ENCODE results near the gene OGDH.
A peak's percentile ranks its signal among the peaks of the same experiment; 100 is the strongest.
"Not testable (repeated sequence)": the region's sequence is repeated elsewhere in the genome, so short reads cannot be mapped to it uniquely, and the experiment has no call there.

Gene OGDH

DNA sequence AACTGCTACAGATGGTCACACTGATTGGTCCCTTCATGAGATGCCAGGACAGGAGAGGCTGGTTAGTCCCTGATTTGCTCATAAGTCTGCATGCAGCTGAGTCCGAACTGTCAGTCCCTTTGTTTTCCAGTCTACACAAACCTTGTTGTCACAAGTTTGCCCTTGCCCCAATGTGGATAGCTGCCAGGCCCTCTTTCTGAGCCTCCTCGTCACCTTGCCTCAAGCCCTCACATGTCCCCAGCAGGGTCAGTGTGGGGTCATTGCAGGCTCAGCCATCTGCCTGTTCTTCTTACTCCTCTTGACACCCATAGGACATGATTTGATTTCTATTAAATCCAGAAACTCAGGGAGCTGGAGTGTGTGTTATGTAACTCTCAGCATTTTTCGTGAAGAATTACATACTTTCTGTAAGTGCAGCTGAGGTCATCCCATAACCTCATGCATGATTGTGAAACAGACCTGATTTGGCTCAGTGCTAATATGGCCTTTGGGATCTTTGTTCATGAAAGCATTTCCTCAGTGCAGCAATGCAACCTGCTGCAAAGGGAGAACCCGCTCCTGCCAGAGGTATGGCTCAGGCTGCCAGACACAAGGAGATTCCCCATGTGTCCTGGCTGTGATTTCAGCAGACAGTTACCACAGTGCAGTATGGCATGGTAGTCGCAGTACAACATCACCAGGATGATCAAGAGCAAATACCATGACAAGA is 72.2 kb downstream of the OGDH start:
- DNase-seq: peak; percentile 86

DNA sequence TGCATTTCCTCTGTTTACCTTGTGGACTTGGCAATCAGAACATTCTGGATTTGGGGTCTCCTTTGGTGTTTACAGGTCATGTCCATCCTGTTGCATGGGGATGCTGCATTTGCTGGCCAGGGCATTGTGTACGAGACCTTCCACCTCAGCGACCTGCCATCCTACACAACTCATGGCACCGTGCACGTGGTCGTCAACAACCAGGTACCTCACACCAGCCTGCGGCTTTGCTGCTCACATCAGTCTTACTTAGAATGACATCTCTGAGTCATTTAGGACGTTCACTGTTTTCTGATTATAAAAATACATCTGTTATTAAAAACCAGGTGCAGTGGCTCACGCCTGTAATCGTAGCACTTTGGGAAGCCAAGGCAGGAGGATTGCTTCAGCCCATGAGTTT is 75.2 kb downstream of the OGDH start:
- DNase-seq: no peak

DNA sequence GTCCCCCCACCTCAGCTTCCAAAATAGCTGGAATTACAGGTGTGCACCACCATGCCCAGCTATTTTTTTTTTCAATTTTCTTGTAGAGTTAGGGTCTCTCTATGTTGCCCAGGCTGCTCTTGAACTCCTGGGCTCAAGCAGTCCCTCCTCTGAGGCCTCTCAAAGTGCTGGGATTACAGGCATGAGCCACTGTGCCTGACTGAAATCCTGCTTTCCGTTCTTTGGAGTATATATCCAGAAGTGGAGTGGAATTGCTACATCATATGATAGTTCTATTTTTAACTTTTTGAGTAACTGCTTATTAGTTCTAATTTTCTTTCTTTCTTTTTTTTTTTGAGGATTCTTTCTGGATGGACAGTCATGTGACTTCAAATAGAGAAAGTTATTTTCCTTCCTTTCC is 79.3 kb downstream of the OGDH start:
- DNase-seq: no peak

DNA sequence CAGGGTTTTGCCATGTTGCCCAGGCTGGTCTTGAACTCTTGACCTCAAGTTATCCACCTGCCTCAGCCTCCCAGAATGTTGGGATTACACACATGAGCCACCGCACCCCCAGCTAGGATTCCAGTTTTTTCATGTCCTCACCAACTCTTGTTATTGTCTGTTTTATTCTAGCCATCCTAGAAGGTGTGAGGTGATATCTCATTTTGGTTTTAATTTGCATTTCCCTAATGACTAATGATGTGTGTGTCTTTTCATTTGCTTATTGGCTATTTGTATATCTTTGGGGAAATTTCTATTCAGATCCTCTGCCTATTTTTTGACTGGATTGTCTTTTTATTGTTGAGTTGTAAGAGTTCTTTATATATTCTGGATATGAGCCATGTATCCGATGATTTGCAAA is 83.0 kb downstream of the OGDH start:
- DNase-seq: no peak

DNA sequence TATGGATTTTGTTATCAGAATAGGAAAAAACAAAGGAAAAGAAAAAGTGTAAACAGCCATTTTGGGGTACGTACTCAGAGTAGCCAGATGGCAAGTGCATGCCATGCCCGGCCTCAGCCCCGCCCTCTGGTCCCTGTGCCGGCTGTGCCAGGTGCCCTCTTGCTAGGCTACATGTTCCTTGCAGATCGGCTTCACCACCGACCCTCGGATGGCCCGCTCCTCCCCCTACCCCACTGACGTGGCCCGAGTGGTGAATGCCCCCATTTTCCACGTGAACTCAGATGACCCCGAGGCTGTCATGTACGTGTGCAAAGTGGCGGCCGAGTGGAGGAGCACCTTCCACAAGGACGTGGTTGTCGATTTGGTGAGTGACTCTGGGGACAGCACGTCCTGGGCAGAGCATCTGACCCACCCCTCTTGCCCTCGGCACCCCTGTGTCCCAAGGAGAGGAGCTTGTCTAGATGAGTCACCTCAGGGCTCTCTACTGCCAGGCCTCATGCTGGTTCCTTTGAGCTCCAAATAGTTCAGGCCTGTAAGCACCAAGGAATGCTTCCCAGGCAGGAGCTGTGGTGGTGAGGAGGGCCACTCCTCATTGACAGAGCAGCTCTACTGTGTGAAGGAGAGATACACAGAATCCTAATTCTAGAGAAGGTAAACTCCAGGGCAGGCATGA is 87.3 kb downstream of the OGDH start:
- no peak for DNase-seq

DNA sequence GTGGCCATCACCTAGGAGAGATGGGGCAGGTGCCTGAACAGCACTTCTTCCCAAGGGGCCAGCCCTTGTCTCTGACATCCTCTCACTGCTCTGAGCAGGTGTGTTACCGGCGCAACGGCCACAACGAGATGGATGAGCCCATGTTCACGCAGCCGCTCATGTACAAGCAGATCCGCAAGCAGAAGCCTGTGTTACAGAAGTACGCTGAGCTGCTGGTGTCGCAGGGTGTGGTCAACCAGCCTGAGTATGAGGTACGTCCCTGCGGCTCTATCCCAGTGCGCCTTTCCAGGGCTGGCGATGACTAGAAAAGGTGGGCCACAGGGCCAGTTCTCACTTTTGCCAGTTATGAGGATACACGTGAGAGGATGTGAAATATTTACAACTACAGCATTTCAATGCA is 87.9 kb downstream of the OGDH start:
- no peak for DNase-seq

DNA sequence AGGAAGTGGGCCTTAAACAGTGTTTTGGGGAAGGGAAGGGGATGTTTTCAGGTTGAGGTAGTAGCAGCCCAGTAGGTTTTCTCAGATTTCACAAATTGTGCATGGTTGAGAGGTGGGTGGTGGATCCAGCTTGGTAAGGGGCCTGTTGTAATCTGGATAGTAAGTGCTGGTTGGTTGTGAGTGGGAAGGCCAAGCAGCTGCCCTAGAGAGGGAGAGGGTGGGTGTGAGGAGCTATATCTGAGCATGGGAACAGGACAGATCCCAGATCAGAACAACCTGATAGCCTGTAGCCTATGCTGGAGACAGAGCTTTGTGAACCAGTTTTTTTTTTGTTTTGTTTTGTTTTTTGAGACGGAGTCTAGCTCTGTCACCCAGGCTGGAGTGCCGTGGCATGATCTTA is 88.3 kb downstream of the OGDH start:
- DNase-seq: no peak

DNA sequence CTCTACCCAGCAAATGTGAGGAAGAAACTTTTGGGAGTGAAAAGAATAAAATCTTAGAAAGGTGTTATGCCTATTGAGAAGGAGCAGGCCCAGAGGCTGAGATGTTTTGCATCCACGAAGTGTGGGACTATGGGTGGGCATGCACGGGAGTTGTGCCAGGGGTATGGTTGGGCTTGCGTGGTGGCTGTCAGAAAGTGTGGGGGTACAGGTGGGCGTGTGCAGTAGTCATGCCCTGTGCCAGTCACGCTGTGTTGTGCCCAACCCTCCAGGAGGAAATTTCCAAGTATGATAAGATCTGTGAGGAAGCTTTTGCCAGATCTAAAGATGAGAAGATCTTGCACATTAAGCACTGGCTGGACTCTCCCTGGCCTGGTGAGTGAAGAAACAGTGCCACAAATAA is 89.3 kb downstream of the OGDH start:
- no peak for DNase-seq

DNA sequence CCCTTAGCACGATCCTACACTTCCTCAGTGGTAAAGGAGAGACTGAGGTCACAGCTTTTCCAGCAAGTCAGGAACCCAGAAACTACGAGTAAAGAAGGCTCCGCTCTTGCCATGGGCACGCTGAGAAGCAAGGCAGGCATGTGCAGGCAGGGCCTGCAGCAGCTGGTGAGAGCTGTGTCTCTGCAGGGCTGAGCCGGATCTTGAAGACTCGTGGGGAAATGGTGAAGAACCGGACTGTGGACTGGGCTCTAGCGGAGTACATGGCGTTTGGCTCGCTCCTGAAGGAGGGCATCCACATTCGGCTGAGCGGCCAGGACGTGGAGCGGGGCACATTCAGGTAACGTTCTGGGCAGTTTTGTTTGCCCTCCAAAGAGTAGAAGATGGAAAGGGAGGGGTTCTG is 90.3 kb downstream of the OGDH start:
- DNase-seq: no peak

DNA sequence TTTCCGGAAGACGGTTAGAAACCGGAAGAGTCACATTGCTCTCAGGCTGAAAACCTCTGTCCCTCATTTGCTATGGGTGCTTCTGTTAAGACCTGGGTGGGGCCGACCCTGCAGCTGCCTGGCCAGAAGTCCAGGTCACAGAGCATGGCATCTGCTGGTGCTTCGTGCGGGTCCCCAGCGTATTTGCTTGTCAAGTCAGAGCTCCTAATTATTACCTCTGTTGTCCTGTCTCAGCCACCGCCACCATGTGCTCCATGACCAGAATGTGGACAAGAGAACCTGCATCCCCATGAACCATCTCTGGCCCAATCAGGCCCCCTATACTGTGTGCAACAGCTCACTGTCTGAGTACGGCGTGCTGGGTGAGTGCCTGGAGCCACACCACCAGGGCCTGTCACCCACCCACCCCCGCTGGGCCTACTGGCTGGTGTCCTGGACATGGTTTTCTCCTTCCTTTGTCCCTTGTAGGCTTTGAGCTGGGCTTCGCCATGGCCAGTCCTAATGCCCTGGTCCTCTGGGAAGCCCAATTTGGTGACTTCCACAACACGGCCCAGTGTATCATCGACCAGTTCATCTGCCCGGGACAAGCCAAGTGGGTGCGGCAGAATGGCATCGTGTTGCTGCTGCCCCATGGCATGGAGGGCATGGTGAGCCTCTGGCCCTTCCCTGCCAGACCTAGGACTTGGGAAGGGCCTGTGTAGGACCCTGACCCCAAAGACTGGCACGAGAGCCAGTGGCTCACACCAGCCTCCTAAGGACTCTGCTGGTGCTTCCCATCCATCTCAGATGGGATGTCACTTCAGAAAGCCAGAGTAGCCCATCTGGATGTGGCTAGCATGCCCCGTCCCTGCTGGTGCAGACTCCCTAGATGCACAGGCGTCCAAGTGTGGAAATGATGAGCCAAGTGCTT is 91.0 kb downstream of the OGDH start:
- DNase-seq: no peak

DNA sequence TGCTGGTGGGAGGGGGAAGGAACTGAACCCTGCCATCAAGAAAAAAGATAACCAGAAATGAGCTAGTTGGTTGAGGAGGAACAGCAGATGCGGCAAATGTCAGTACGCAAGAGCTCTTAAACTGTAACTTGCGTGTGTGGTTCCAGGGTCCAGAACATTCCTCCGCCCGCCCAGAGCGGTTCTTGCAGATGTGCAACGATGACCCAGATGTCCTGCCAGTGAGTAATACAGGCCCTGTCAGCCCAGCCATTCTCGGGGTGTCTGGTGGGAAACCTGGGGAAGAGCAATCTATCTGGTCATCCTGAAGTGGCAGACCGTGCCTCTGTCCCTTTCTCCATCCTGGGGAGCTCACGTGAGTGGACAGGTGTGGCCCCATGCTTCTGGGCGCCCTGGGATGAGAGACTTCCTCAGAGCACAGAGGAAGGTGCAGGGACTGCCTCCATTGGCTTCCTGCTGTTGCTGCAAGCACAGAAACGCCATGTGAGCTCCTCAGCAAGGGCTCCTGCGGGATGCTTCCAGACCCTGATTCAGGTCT is 91.7 kb downstream of the OGDH start:
- no peak for DNase-seq

DNA sequence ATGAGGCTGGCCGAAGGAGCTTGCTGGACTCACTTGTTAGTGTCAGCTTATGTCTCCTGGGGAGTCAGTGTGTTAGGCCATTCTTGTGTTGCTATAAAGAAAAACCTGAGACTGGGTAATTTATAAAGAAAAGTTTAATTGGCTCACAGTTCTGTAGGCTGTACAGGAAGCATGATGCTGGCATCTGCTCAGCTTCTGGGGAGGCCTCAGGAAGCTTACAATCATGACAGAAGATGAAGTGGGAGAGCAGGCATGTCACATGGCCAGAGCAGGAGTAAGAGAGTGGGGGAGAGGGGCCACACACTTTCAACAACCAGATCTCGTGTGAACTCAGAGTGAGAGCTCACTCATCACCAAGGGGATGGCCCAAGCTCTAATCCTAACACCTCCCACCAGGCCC is 93.2 kb downstream of the OGDH start:
- not testable (repeated sequence) for DNase-seq

DNA sequence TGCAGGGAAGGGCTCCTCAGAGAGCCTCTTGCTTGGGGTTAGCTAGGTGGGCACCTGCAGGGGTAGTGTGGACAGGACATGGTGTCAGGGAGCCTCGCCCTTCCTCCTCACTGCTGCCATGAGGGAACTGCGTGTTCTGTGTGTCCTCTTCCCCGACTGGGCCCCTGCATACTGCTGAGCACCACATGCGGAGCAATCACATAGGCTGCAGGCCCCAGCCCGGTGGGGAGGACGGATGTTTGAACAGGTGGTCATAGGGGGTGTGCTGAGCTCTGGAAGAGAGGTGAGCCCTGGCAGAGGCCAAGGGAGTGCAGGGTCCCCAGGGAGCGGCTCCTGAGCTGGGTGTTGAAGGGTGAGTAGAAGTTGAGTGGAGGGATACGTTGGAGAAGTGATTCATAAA is 93.9 kb downstream of the OGDH start:
- no peak for DNase-seq

DNA sequence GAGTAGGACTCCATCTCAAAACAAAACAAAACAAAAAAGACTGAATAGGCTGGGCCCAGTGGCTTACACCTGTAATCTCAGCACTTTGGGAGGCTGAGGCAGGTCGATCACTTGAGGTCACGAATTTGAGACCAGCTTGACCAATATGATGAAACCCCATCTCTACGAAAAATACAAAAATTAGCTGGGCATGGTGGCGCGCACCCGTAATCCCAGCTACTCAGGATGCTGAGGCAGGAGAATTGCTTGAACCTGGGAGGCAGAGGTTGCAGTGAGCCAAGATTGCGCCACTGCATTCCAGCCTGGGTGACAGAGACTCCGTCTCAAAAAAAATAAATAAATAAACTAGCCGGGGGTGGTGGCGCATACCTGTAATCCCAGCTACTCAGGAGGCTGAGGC is 97.0 kb downstream of the OGDH start:
- not testable (repeated sequence) for DNase-seq

DNA sequence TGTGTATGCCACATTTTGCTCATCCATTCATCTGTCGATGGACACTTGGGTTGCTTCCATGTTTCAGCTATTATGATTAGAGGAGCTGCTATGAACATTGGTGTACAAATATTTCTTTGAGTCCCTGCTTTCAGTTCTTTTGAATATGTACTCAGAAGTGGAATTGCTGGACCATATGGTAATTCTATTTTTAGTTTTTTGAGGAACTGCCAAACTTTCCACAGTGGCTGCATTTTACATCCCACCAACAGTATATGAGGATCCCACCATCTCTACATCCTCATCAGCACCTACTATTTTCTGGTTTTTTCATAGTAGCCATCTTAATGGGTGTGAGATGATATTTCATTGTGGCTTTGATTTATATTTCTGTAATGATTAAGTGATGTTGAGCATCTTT is 97.5 kb downstream of the OGDH start:
- DNase-seq: no peak

DNA sequence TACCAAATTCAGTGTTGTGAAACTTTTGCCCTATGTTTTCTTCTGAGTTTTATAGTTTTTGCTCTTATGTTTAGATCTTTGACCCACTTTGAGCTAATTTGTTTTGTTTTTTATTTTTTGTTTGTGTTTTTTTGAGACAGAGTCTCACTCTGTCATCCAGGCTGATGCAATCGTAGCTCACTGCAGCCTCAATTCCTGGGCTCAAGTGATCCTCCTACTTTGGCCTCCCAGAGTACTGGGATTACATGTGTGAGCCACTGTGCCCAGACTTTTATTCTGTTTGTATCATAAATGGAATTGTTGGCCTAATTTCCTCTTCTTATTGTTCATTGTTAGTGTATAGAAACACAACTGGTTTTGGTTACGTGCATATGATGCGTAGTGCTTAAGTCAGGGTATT is 99.0 kb downstream of the OGDH start:
- no peak for DNase-seq

DNA sequence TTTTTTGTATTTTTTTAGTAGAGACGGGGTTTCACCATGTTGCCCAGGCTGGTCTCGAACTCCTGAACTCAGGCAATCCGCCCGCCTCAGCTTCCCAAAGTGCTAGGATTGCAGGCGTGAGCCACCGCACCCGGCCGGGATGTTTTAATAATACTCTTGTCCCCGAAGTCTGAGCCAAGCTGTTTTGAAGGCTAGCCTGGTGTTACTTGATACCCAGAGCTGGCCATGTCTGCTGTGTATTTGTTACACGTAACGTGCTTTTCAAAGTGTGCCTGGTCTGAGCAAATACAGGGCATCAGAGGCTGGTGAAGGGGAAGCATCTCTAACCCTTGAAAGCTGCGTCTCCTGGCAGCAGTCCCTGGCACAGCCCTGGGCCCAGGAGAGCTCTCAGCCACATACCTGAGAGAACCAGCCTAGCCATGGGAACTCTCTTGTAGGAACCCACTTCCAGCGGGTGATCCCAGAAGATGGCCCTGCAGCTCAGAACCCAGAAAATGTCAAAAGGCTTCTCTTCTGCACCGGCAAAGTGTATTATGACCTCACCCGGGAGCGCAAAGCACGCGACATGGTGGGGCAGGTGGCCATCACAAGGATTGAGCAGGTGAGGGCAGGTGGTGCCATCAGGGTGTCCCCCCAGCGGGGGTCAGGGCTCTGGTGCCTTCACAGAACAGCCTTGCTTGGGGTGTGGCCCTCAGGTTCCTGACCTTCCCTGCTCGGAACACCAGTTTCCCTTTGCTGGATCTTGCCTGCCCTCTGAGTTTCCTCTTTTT is 100.5 kb downstream of the OGDH start:
- no peak for DNase-seq

DNA sequence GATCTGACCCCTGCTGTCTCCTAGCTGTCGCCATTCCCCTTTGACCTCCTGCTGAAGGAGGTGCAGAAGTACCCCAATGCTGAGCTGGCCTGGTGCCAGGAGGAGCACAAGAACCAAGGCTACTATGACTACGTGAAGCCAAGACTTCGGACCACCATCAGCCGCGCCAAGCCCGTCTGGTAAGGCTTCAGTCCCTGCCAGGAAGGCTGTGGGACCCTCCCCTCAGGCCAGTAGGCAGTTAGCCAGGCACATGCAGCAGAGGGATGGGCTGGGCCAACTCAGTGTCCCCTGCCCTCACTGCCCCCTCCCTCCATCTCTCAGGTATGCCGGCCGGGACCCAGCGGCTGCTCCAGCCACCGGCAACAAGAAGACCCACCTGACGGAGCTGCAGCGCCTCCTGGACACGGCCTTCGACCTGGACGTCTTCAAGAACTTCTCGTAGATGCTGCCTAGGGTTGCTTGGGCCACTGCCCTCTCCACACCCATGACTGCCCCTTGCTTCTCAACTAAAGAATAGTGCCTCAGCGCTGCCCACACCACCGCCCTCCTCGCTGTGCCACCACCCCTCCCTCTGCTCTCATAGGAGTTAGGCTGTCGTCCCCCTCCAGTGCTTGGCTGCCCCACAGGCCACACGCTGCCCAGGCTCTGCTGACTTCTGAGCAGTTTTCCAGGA is 101.3 kb downstream of the OGDH start:
- no peak for DNase-seq

DNA sequence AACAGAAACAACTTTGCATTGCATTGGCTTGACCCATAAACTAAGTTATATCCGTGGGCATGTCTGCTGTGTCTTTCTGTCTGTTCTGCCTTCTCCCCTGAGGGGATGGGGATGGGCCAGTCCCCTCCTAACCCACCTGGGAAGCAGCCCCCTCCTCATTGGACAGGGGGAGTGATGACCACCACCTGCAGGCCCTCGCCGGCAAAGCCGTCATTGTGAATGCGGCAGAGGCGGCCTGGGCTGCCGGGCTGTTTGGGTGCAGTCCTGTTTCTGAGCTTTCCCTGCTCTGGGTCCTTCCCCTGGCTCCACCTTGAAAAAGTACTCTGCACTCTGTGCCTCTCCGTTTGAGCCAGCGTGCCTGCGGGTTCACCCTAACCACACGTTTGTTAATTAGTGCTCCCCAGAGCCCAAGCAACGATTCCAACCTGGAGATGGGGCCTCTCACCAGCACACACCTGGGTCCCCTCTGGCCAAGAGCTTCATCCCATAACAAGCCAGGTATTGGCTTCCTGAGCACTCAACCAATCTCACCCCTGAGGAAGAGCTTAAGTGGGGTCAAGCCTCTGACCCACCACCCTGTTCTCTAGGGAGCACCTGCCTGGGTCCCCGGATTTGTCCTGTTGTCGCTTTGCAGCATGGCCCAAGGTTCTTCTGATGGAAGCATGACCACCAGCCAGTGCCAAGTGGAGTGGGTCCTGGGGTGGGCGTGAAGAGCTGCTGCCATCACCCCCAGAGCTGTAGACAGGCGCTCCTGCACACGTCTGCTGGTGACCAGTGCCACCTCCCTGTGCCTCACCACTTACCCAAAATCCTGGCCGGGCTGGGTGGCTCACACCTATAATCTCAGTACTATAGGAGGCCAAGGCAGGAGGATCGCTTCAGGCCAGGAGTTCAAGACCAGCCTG is 102.8 kb downstream of the OGDH start:
- no peak for DNase-seq

DNA sequence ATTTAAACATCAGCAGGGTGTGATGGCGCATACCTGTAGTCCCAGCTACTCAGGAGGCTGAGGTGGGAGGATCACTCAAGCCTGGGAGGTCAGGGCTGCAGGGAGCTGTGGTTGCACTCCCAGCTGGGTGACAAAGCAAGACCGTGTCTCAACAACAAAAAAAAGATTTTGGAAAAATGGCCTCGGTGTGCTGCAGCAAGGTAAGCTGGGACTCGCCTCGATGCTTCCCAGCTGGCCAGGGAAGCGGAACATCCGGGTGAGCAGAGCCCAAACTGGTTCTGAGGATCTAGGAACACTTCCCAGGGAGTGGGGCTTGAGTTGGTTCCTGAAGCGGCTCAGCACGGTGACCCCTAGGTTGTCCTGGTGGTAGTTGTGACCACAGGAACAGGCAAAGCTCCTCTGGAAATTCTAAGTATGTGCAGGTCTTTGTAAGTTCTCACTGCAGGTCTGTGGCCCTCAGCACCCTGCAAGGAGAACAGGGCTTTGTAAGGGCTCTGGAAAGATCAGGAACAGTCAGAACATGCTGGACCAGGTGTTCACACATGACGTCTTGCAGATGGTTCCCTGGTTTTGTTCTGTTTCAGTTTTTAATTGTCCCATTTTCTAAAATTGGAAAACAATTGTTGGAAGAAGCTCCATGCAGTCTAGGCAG is 103.6 kb downstream of the OGDH start:
- DNase-seq: no peak

DNA sequence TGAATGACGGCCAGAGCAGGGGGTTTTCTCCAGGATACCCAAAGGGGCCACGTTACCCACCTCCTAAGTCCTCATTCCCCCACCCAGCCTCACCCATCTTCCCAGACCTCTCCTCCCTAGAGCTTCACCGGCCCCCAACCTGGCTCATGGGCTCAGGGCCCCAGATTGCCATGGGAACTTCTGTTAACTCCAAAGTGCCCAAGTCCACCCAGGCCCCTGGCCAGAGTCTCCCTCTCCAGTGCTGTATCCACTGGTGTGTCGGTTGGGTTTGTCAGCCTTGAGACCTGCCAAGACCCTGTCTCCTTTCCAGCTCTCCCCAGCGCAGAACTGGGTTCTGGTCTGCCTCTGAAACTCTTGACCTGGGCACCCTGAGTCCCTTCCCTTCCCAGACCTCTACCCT is 105.1 kb downstream of the OGDH start:
- DNase-seq: no peak

Measured in inflammatory macrophage treated with lipopolysaccharide for 4 hours (primary cell).